NB4 (cell line): Measurements from ENCODE around the gene LAMC2.

Experiments used
- MYC ChIP-seq: IDR thresholded peaks from 2 replicates; pipeline ENCODE4 v1.6.1; 2011; ENCODE audit warnings: low read depth, low read length
- POLR2A ChIP-seq: IDR thresholded peaks from 2 replicates; pipeline ENCODE4 v1.6.1; 2011; ENCODE audit warnings: mild to moderate bottlenecking; ENCODE audit not compliant: insufficient read length; ENCODE audit errors: extremely low read depth
- TF ChIP-seq, protein P1 (sequence below): IDR thresholded peaks from 2 replicates; pipeline ENCODE4 v1.6.1; 2011; ENCODE audit warnings: low read depth, low read length
- TF ChIP-seq, protein P2 (sequence below): IDR thresholded peaks from one replicate; pipeline ENCODE4 v1.5.1; 2012; ENCODE audit warnings: low read depth, low read length

DNA sequence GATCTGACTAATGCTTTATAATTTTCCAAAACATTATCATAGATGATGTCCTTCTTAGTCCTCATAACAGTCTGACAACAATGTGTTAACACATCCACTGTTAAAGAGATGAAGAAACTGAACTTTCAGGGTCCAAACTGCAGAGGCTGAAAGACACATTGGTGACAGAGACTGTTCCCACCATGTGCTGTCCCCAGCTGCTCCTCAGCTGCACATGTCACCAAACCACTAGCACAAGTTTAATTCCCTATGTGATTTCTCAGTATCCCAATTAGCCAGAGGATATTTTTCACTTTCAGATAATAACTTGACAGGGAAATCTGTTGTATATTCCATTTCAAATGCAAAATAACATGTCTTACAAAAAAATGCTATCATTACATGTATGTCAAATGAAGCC, 24.6 kb downstream of the LAMC2 start:
- TF ChIP-seq, protein P1, sequence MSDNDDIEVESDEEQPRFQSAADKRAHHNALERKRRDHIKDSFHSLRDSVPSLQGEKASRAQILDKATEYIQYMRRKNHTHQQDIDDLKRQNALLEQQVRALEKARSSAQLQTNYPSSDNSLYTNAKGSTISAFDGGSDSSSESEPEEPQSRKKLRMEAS = no peak; the same call in 1 of the 2 replicates
- TF ChIP-seq, protein P2, sequence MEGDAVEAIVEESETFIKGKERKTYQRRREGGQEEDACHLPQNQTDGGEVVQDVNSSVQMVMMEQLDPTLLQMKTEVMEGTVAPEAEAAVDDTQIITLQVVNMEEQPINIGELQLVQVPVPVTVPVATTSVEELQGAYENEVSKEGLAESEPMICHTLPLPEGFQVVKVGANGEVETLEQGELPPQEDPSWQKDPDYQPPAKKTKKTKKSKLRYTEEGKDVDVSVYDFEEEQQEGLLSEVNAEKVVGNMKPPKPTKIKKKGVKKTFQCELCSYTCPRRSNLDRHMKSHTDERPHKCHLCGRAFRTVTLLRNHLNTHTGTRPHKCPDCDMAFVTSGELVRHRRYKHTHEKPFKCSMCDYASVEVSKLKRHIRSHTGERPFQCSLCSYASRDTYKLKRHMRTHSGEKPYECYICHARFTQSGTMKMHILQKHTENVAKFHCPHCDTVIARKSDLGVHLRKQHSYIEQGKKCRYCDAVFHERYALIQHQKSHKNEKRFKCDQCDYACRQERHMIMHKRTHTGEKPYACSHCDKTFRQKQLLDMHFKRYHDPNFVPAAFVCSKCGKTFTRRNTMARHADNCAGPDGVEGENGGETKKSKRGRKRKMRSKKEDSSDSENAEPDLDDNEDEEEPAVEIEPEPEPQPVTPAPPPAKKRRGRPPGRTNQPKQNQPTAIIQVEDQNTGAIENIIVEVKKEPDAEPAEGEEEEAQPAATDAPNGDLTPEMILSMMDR = no peak
- TF ChIP-seq POLR2A (no peak), MYC (no peak)
